Activated CD8-positive, alpha-beta memory T cell treated with anti-CD3 and anti-CD28 coated beads, Interleukin-2, amount 50 U/mL, for 4 hours (primary cell): ENCODE data around the gene ESR1.

ENCODE experiments used
- DNase-seq: peaks from one replicate; pipeline ENCODE4 v3.0.0-alpha.2; 2020

The ESR1 gene

GRCh38 chr6:151807513-151808370 is at the start of gene ESR1:
Gene ESR1 (plus strand): TSS chr6:151807682. CDS start chr6:151807913, 231 bp downstream.
- DNase-seq = no peak

GRCh38 chr6:151760486-151760885 is 47.0 kb upstream of the ESR1 start:
- no peak for DNase-seq

- DNase-seq = no peak
Observed at GRCh38 chr6:151761851-151762250, 45.6 kb upstream of the ESR1 start.

DNA sequence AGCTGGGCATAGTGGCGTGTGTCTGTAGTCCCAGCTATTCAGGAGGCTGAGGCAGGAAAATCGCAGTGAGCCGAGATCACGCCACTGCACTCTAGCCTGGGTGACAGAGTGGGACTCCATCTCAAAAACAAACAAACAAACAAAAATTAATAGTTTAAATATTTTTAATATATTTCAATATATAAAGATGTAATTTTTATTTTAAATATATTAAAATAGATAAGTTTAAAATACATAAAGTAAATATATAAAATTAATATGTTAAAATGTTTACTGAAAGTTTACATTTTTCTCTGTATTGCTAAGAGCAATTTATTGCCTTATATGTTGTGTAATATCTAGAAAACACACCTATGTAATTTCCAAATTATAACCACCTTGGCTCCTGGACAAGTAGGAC is 44.7 kb upstream of the ESR1 start:
- DNase-seq = no peak

GRCh38 chr6:151763303-151763702 is 44.2 kb upstream of the ESR1 start:
- DNase-seq = no peak

DNA sequence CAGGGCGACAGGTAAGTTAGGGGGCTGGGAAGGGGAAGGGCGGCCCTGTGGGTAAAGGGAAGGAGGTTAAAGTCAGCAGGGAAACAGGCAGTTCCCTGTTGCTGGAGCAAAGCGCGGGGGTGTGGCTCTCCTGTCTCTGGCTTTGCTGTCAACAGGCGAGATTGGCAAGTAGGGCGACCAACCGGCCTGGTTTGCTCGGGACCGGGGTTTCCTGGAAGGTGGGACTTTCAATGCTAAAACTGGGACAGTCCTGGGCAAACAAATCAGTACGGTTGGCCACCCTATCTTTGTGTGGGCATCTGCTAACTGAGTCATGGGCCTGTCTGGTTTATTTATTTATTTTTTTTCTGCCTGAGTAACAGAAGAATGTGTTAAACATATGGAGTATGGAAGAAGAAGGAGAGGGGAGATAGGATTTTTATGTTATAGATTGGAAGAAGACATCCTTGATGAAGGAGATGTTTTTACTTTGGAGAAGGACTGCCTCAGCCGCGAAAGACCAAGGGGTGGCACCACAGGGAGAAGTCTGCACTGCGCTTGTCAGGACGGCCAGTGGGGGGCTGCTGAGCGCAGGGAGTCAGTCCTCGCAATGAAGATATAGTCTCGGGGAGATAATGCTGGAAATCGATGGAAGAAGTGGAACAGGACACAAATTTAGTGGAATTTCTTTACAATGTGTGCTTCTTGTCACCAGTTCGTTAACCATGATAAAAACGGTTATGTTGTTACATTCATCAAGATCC is 43.4 kb upstream of the ESR1 start:
- peak; percentile 19 for DNase-seq

DNA sequence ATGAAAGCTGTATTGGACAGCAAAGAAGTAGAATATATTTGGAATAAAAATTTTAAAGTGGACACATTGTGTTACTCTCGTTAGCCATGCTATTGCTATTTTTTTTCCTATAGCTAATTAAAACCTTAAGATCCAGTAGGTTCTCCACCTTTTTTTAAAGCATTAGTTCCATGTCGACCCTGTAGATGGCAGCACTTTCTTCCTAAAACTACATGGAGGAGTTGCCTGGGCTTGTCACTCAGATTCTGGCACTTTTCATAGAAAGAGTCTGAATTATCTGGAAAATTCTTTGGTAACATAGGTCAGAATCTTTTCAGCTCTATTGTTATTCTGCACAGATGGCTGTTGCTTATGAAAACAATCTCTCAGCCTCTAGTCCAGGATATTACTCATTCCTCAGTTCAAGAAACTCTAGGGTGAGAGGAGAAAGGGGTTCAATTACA is 42.0 kb upstream of the ESR1 start:
- DNase-seq = no peak

GRCh38 chr6:151772446-151772845 is 35.0 kb upstream of the ESR1 start:
- no peak for DNase-seq

DNA sequence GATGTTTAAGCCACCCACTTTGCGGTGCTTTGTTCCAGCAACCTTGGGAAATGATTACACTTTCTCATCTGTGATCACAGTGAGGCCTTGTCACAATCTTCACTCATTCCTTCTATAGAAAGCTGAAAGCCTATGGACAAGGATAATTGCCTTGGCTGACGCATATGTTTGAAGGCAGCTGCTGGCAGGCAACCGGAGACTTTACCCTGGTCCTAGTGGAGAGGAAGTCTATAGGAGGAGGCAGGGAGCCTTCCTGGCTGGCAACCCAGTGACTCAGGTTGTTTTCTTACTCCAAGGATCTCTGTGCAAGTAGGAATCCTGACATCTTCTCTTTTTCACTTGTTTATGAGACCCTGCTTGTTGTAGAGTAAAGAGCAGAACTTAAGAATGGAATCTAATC is 34.1 kb upstream of the ESR1 start:
- DNase-seq = no peak

GRCh38 chr6:151782560-151782959 is 24.9 kb upstream of the ESR1 start:
- no peak for DNase-seq

DNA sequence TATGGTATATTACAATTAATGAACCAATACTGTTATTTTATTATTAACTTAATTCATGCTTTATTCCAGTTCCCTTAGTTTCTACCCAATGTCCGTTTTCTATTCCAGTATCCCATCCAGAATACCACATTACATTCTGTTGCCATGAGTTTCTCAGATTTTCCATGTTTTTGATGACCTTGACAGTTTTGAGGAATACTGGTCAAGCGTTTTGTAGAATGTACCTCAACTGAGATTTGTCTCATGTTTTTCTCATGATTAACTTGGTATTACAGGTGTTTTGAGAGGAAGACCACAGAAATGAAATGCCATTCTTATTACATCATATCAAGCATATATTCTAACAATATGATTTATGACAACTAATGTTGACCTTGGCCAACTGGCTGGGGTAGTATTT is 23.8 kb upstream of the ESR1 start:
- DNase-seq = no peak

DNA sequence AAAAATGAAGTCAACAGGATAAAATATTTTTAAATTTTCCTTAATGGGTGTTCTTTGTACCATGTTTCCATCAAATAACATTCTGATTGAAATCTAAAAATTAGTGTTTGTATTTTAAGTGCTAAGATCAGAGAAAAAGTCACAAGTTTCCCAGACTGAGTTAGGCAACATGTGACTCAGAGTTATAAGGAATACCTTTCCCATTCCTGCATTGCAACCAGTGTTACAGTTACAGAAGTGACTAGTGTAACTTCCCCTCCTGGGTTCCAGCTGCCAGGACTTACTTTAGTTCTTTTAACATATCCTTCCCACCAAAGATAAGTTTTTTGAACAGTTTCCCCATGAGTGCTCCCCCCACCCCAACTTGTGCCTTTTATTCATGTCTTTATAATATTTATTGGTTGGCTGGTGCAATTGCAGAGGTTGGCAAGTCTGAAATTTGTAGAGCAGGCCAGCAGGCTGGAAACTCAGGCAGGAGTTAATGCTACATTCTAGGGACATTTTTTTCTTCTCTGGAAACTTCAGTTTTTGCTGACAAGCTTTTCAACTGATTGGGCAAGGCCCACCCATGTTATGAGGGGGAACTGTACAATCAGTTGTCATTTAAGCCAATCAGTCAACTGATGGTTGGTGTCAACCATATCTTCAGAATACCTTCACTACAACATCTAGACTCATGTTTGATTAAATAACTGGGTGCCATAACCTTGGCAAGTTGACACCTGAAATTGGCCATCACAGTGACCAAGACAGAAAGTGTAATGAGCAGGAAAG is 22.9 kb upstream of the ESR1 start:
- DNase-seq = no peak

GRCh38 chr6:151796842-151797530 is 10.5 kb upstream of the ESR1 start:
- no peak for DNase-seq

DNA sequence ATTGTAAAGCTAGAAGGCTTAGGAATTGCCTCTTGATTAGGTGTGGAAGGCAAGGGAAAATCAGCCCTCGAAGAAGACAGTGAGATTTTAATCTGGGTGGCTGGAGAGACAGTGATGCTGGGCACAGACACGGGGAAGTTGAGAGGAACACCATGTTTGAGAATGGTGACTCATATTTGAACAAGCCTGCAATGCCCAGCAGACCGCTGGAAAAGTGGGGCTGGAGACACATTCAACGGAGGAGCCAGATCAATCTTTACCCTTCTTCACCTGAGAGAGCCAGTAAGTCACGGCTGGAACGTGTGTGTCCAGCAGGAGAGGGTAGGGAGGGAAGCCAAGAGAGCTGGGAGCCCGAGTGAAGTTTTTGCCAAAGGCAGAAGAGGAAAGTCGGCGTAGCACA is 3.7 kb upstream of the ESR1 start:
- no peak for DNase-seq

DNA sequence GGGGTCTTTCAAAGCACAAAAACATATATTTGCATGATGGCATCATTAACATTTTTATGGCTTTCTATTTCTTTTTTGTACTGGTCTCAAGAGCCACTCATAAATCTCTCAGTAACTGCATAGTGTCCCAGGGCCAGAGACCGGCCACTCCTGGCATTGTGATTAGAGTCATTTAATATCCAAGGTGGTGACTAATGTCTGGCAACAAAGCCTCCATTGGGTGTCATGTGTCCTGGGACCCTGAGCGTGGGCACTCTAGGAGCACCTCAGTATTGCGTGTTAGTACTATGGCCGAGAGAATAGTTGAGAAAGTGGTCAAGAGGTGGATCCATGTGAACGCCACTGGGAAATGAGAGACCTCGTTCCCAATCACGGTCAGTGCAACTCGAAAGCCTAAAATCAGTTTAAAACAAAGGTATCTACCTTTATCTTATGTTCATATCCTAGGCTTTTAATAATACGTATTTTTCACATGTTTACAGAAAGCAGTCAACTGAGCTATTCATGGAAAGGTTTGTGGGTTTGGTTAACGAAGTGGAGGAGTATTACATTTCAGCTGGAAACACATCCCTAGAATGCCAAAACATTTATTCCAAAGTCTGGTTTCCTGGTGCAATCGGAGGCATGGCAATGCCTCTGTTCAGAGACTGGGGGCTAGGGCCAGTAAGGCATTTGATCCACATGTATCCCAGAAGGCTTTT is 2.7 kb upstream of the ESR1 start:
- DNase-seq = no peak

GRCh38 chr6:151805286-151805840 is 2.1 kb upstream of the ESR1 start:
- DNase-seq = no peak

GRCh38 chr6:151806757-151807512 is 547 bp upstream of the ESR1 start:
- no peak for DNase-seq

DNA sequence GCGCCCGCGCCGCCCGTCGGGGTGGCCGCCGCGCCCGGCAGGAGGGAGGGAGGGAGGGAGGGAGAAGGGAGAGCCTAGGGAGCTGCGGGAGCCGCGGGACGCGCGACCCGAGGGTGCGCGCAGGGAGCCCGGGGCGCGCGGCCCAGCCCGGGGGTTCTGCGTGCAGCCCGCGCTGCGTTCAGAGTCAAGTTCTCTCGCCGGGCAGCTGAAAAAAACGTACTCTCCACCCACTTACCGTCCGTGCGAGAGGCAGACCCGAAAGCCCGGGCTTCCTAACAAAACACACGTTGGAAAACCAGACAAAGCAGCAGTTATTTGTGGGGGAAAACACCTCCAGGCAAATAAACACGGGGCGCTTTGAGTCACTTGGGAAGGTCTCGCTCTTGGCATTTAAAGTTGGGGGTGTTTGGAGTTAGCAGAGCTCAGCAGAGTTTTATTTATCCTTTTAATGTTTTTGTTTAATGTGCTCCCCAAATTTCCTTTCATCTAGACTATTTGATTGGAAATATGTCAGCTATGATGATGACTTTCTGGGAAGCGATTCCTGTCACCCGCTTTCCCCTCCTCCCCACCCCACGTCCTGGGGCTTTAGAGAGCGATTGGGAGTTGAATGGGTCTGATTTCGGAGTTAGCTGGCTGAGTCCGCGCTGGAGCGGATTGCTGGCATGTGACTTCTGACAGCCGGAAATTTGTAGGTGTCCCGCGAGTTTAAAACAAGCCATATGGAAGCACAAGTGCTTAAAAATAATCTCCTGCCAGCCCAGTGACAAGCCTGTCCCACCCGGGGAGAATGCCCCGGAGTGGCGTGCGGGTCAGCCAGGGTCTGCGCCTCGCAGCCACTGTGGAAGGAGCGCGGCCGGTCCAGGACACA is 1.1 kb downstream of the ESR1 start:
- no peak for DNase-seq

GRCh38 chr6:151811081-151811480 is 3.6 kb downstream of the ESR1 start:
- DNase-seq = no peak

GRCh38 chr6:151813858-151814257 is 6.4 kb downstream of the ESR1 start:
- no peak for DNase-seq
